ENCODE measurements around the gene GPBP1. TPM values are rescaled to one million over a fixed set of nuclear protein-coding genes. Genes with fewer than 3 reads are reported as not detected.

GPBP1 gene
- polyA plus RNA-seq, 1 of the 3 experiments (the other 2 are of a cell fraction), result 11.4 TPM

- no peaks in the 10 kb centered on the region; a peak in 1 of 4 replicates for H3K4me1 ChIP-seq (ENCODE audit: control insufficient read depth in 1 of 2, insufficient read depth in 2 of 2, low read depth in 1 of 2, low read length in 1 of 2)
- H3K9ac ChIP-seq, result peak overlapping the region; percentile 98
- peak overlapping the region; percentile 83 to 89 for H3K4me3 ChIP-seq (ENCODE audit: low read depth in 2 of 2, low read length in 1 of 2)
- no peaks in the 10 kb centered on the region for H3K9me2 ChIP-seq
- peaks cover 4 to 5% of the 10 kb centered on the region in 2 experiments for H3K36me3 ChIP-seq (replicated peaks in 1 of 2; ENCODE audit: control insufficient read depth in 1 of 2, insufficient read depth in 2 of 2, low read length in 1 of 2)
- CTCF ChIA-PET, result no interaction called here
- no peaks in the 10 kb centered on the region for H3K27me3 ChIP-seq (ENCODE audit: insufficient read depth)
- DNase-seq, result no peak
- POLR2A ChIA-PET, result no interaction called here
- TF ChIP-seq RAD21 (IDR thresholded peaks at IDR 0.05; ENCODE audit: low read length), result no peak
- no peak for TF ChIP-seq NRF1 (IDR thresholded peaks at IDR 0.05; ENCODE audit: low read depth, low read length)
- TF ChIP-seq TCF12 (IDR thresholded peaks at IDR 0.05), result no peak
- no peak for TF ChIP-seq CHD2 (IDR thresholded peaks at IDR 0.05; ENCODE audit: low read length, partially characterized antibody)
- TF ChIP-seq TAF1 (IDR thresholded peaks at IDR 0.05; ENCODE audit: borderline replicate concordance, low read depth, low read length), result no peak
- no peak for TF ChIP-seq FOSL2 (IDR thresholded peaks at IDR 0.05; ENCODE audit: borderline replicate concordance, low read depth)
- TF ChIP-seq SMC3 (IDR thresholded peaks at IDR 0.05; ENCODE audit: low read depth, low read length), result no peak
- TF ChIP-seq REST (IDR thresholded peaks at IDR 0.05; ENCODE audit: low read depth, low read length), result no peak
- TF ChIP-seq ELF1 (IDR thresholded peaks at IDR 0.05), result no peak
- no peak for TF ChIP-seq RFX5 (IDR thresholded peaks at IDR 0.05; ENCODE audit: low read length)
- TF ChIP-seq, protein P1, sequence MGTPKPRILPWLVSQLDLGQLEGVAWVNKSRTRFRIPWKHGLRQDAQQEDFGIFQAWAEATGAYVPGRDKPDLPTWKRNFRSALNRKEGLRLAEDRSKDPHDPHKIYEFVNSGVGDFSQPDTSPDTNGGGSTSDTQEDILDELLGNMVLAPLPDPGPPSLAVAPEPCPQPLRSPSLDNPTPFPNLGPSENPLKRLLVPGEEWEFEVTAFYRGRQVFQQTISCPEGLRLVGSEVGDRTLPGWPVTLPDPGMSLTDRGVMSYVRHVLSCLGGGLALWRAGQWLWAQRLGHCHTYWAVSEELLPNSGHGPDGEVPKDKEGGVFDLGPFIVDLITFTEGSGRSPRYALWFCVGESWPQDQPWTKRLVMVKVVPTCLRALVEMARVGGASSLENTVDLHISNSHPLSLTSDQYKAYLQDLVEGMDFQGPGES (IDR thresholded peaks at IDR 0.05; ENCODE audit: low read depth, low read length), result no peak
- TF ChIP-seq, protein P2, sequence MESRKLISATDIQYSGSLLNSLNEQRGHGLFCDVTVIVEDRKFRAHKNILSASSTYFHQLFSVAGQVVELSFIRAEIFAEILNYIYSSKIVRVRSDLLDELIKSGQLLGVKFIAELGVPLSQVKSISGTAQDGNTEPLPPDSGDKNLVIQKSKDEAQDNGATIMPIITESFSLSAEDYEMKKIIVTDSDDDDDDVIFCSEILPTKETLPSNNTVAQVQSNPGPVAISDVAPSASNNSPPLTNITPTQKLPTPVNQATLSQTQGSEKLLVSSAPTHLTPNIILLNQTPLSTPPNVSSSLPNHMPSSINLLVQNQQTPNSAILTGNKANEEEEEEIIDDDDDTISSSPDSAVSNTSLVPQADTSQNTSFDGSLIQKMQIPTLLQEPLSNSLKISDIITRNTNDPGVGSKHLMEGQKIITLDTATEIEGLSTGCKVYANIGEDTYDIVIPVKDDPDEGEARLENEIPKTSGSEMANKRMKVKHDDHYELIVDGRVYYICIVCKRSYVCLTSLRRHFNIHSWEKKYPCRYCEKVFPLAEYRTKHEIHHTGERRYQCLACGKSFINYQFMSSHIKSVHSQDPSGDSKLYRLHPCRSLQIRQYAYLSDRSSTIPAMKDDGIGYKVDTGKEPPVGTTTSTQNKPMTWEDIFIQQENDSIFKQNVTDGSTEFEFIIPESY (IDR thresholded peaks at IDR 0.05; ENCODE audit: borderline replicate concordance, low read depth), result no peak
- no peak for TF ChIP-seq RXRA (IDR thresholded peaks at IDR 0.05; ENCODE audit: borderline replicate concordance, low read depth)
- TF ChIP-seq MXI1 (IDR thresholded peaks at IDR 0.05; ENCODE audit: low read depth, low read length), result no peak
- no peak for TF ChIP-seq JUND (IDR thresholded peaks at IDR 0.05)
- H2AFZ ChIP-seq (ENCODE audit: low read depth), result peak overlapping the region; percentile 99
- H4K20me1 ChIP-seq (ENCODE audit: insufficient read depth), result peaks cover 18% of the 10 kb centered on the region
- peaks cover 11% of the 10 kb centered on the region for H3F3A ChIP-seq (replicated peaks; ENCODE audit: insufficient read depth)
- peak overlapping the region in 1 of 2 experiments; percentile 98; a peak in 1 of 4 replicates for H3K27ac ChIP-seq (ENCODE audit: low read depth in 2 of 2, low read length in 1 of 2)
- WGBS (ENCODE audit: low lambda C conversion rate), result 79% methylated on average over 16 of the region's 16 CpGs
- no peaks in the 10 kb centered on the region for H3K9me3 ChIP-seq
- peaks cover 30% of the 10 kb centered on the region for H3K79me2 ChIP-seq (ENCODE audit: insufficient read depth)
- peak overlapping the region; percentile 93 for H3K4me2 ChIP-seq
Measured at GRCh38 chr5:57171816-57172465, 1.9 kb upstream of the GPBP1 start.
